Measurements from ENCODE around the gene FLII. TPM values are rescaled to one million over a fixed set of nuclear protein-coding genes. Genes with fewer than 3 reads are reported as not detected.

Gene FLII
- total and polyA plus RNA-seq, 2 donors (not counting 3 experiments of a cell fraction or from before 2014, with no cell fraction given) = 397 to 582 TPM

- no peaks in the 10 kb centered on the region for H3K27me3 ChIP-seq (ENCODE audit: control insufficient read depth in 2 of 2, insufficient read depth in 2 of 2, low read length in 2 of 2)
- no peaks in the 10 kb centered on the region for H4K20me1 ChIP-seq (replicated peaks; ENCODE audit: control insufficient read depth, extremely low read depth, insufficient read depth, low read length)
- peaks cover 13% of the 10 kb centered on the region for H3K4me1 ChIP-seq (ENCODE audit: control insufficient read depth, extremely low read depth, insufficient read depth, low read length)
- H3K9ac ChIP-seq (replicated peaks; ENCODE audit: extremely low read depth, insufficient read depth, low read length) = no peak overlapping the region
- peaks cover 6 to 41% of the 10 kb centered on the region in 2 experiments for H3K36me3 ChIP-seq (ENCODE audit: control insufficient read depth in 2 of 2, extremely low read depth in 1 of 2, insufficient read depth in 2 of 2, low read length in 2 of 2)
- BruUV-seq (replicated peaks) = no TSS peak
- no peaks in the 10 kb centered on the region for H3K9me3 ChIP-seq (replicated peaks; ENCODE audit: control insufficient read depth, insufficient read depth, low read length)
- intact Hi-C loops (cut with micrococcal nuclease) = loop anchor here (2.0 kb wide), 1 partner anchor 81 kb away; the partner anchor contains the start of genes SMCR8 and TOP3A
- CTCF ChIA-PET = interaction anchor here (1.2 kb wide), 1 partner anchor 10 kb away, joined by 3 read pairs; no protein-coding TSS in a partner anchor
- no peak overlapping the region for H3K4me3 ChIP-seq (replicated peaks in 1 of 3; ENCODE audit: insufficient read depth in 1 of 3, low read depth in 1 of 3, low read length in 3 of 3)
- H3K79me2 ChIP-seq (ENCODE audit: control insufficient read depth, insufficient read depth, low read length) = peaks cover 13% of the 10 kb centered on the region
- TF ChIP-seq JUN (IDR thresholded peaks at IDR 0.05; ENCODE audit: borderline replicate concordance, insufficient read depth, insufficient read length, low read depth) (no peak), FOS (IDR thresholded peaks at IDR 0.05; ENCODE audit: borderline replicate concordance, insufficient read depth, low read length) (no peak), MYC (IDR thresholded peaks at IDR 0.05; ENCODE audit: low read depth, low read length) (no peak), MAX (IDR thresholded peaks at IDR 0.05; ENCODE audit: insufficient read depth, insufficient read length) (no peak), GATA2 (IDR thresholded peaks at IDR 0.05; ENCODE audit: insufficient read depth, insufficient read length, low read depth, low read length) (no peak), EZH2 (IDR thresholded peaks at IDR 0.05; ENCODE audit: borderline replicate concordance, low read depth, low read length, severe bottlenecking) (no peak), CTCF (IDR thresholded peaks at IDR 0.05; ENCODE audit: extremely low read depth in 1 of 2, insufficient read depth in 1 of 2, low read depth in 1 of 2, low read length in 2 of 2) (no peak), POLR2AphosphoS5 (IDR thresholded peaks at IDR 0.05; ENCODE audit: insufficient read depth, low read depth, low read length) (no peak), POLR2A (IDR thresholded peaks at IDR 0.05; ENCODE audit: low read depth, low read length) (no peak)
- dilution Hi-C loops (cut with MboI; ENCODE audit: extremely low pct_ligation_motif_present, low sequenced_read_pairs) = no loop called here
- POLR2A ChIA-PET = no interaction called here
- no peaks in the 10 kb centered on the region for H3K9me1 ChIP-seq (replicated peaks; ENCODE audit: control insufficient read depth, extremely low read depth, insufficient read depth, low read length)
- no peak overlapping the region for H3K27ac ChIP-seq (ENCODE audit: insufficient read depth, low read depth, low read length)
- H3K4me2 ChIP-seq (ENCODE audit: insufficient read depth, low read length) = no peak overlapping the region
- DNase-seq (ENCODE audit: low read depth, low spot score) (no peak), FAIRE-seq (no peak)
- H2AFZ ChIP-seq (ENCODE audit: low read depth, low read length) = no peak overlapping the region
Observed at GRCh38 chr17:18233803-18234518, 24.6 kb downstream of the FLII start.

Data from endothelial cell of umbilical vein (primary cell).